SK-N-DZ (cell line): ENCODE measurements around the gene PIP5K1A. TPM values are rescaled to one million over a fixed set of nuclear protein-coding genes. Genes with fewer than 3 reads are reported as not detected.
"Not testable (repeated sequence)": the region's sequence is repeated elsewhere in the genome, so short reads cannot be mapped to it uniquely, and the experiment has no call there.

Source experiments
- DNase-seq: peaks from one replicate; pipeline ENCODE4 v3.0.0-alpha.2; 2015; ENCODE audit warnings: low spot score
- polyA plus RNA-seq, 2 experiments: library from polyadenylated mRNA; depleted of rRNA; stranded (reverse); fragments of >200 nt; gene quantifications; 2 replicates each; pipeline ENCODE4 v1.2.3, GENCODE V29; 2014

The PIP5K1A gene, protein sequence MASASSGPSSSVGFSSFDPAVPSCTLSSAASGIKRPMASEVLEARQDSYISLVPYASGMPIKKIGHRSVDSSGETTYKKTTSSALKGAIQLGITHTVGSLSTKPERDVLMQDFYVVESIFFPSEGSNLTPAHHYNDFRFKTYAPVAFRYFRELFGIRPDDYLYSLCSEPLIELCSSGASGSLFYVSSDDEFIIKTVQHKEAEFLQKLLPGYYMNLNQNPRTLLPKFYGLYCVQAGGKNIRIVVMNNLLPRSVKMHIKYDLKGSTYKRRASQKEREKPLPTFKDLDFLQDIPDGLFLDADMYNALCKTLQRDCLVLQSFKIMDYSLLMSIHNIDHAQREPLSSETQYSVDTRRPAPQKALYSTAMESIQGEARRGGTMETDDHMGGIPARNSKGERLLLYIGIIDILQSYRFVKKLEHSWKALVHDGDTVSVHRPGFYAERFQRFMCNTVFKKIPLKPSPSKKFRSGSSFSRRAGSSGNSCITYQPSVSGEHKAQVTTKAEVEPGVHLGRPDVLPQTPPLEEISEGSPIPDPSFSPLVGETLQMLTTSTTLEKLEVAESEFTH
- 50.6 and 55.8 TPM in 2 replicates for polyA plus RNA-seq (2014; cell fraction: cytosol; rRNA removed)
- polyA plus RNA-seq (2014; cell fraction: nucleus; rRNA removed), result 46.4 and 75.2 TPM in 2 replicates

- DNase-seq, result peak; percentile 99
These were observed at the start of gene PIP5K1A for GRCh38 chr1:151198254-151199127. Gene PIP5K1A, plus strand, starts transcription at chr1:151198552. Its CDS starts 445 bp downstream, at chr1:151198997.

DNA sequence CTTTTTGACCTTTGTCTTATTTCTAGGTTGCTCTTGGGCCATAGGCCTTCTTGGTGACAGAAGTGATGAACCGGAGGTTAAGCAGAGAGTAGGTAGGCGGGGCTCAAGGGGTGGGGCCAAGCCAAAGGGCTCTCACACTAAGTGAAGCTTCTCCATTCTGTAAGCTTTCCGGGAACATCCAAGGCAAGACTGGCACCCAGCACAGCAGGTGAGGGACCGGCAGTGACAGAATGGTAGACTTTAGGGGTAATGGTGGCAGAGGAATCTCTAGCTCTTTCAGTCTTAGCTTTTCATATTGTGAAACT is 41.9 kb upstream of the PIP5K1A start, which contains the start of gene TNFAIP8L2:
TSS of gene TNFAIP8L2 (plus strand) at position 135 of the 305 bp plus-strand sequence. CDS start 2,049 bp downstream, outside the sequence.
- no peak for DNase-seq

DNA sequence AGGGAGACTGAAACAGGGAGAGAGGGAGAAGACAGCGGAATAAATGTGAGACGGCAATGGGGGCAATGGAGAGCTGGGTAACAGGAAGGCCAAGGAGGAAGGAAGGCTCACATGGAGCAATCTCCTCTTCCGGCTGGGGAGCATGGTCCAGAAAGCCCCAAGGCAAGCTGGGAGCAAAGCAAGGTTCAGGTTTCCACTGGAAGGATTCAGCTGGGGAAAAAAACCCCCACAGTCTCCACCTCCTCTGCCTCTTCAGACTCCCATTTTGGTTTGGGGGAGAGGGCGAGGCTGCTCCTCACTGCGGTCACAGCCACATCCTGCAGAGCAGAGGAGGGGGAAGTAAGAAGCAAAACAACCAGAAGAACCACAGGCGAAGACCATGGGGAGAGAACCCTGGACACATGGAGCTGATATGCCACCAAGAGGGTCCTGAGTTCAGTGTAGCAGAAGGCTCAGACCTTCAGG is 41.3 kb upstream of the PIP5K1A start:
- no peak for DNase-seq

DNA sequence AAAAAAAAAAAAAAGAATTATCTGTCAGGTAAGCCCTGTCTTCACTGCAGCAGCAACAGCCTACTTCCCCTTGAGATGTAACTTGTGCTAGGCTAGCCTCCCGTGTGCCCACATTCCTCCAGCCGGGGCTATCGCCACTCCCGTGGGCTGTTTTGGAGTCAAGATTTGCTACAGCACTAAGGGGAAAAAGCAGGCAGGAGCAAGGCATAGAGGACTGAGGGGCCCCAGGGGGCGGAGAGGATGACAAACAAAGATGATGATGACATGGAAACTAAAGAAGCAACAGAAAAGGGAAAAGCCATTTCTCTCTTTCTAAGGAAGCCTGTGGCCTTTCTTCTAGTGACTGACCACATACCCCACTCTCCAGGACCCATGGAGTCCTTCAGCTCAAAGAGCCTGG is 40.0 kb upstream of the PIP5K1A start:
- DNase-seq, result no peak

- DNase-seq, result no peak
These were observed 39.6 kb upstream of the PIP5K1A start for GRCh38 chr1:151158751-151159251.

GRCh38 chr1:151159373-151159772 is 39.0 kb upstream of the PIP5K1A start:
- DNase-seq, result no peak

DNA sequence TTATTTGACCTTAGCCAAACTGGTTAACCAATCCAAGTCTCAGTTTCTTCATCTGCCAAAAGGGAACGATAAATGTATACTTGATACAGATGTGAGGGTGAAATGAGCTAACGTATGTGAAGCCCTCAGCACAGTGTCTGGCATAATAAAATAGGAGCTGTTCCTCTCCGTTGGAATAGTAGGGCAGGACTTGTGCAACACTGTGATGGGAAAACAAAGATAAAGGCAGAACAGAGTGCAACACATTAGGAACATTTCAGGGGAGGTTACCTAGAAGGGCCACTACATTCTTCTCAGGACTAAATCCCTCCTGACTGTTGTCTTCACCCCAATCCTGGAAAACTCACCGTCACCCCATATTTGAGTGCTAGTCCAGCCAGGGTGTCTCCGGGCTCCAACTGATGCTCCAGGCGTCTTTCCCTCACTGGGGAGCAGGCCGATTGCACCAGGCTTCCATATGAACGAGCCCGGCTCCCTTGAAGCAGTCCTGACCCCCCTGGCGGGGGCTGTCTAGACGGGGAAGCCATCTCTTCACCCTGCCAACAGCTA is 33.5 kb upstream of the PIP5K1A start:
- DNase-seq, result no peak

DNA sequence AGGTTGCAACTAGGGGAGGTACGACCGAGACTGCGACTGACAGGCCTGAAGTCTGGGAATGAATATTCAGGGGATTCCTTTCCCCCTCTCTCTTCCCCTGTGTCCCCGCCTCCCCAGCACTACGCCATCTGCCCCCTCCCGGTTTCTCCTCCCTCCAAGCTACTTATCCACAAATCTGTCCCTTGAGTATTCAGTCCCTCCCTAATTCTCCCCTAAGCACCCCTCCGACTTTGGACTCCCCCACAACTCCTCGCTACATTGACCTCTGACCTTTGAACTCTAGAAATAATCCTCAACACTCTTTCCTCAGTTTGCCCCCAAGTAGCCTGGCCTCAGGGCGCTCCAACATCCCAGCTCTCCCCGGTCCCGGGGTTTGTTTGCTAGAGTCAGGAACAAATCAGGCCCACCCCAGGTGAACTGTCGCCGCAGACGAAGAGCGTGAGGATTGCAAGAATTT is 33.0 kb upstream of the PIP5K1A start:
- no peak for DNase-seq

- peak; percentile 100 for DNase-seq
These were observed 32.4 kb upstream of the PIP5K1A start, which contains the start of the genes LYSMD1 and SCNM1 for GRCh38 chr1:151165738-151166504. Gene LYSMD1, minus strand, starts transcription at chr1:151165902. Its CDS starts 644 bp downstream, at chr1:151165258. Gene SCNM1, plus strand, starts transcription at chr1:151166144. Its CDS starts 9 bp downstream, at chr1:151166153.

DNA sequence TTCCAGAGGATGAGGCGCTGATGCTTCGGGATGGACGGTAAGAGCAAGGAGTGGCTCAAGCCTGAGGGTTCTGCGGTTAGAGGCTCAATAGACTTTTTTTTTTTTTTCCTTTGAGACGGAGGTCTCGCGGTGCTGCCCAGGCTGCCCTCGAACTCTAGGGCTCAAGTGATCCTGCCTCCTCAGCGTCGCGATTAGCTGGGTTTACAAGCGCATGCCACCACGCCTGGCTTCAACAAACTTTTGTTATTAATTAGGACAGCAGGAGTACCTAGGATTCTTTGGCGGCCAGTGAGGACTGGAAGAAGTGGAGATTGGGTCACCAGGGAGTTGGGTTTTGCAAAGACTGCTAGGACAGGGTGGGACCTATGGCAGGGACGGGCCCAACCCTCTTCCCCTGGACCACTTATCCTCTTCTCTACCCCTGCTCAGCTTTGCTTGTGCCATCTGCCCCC is 31.8 kb upstream of the PIP5K1A start:
- DNase-seq, result no peak

GRCh38 chr1:151167116-151167515 is 31.2 kb upstream of the PIP5K1A start:
- DNase-seq, result no peak

DNA sequence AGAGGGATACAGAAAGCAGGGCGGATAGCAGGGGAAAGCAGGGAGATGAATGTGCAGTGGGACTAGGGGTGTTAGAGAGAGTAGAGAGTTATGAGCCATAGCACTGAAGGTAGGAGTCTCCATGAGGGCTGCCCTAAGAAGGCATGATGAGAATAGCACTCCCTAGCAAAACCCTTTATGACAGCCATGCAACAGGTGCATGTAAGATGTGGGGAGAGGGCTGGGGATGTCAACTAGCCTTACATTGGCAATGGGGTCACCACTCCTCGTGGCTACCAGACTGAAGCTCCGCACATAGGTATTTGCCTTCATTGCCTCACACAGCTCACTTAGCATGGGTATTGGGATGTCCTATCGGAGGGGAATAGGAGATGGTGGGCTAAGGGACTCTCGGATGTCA is 27.2 kb upstream of the PIP5K1A start:
- DNase-seq, result no peak

DNA sequence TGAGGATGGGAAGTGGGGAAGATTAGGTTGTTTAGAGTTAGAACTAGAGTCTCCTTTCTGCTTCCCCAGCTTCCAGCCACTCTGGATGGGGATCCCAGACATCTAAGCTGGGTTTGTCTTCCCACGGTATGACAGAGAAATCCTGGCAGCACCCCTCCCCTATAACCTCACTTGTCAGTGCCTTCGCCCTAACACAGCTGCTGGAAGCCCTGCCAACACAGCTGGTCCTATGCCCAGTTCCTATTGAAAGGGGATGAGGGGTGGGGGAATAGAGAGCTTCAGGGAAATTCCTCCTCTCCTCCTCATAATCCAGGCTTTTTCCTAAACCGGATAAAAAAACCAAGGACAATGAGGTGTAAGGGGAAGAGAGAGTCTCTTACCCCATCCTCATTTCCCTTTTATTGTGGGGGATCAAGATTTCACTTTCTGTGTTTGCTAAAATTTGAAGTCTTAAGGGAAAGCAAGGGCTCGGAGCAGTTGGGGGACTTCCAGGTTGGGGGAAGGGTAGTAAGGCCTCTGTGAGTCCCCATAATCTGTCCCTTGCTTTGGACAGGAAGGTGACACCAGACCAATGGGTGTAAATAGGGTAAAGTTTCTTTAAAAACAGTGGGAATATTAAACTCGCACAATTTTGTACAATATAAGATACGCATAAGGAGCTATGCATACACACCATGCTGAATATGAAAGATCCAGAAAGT is 23.2 kb upstream of the PIP5K1A start:
- no peak for DNase-seq

- no peak for DNase-seq
These were observed 22.5 kb upstream of the PIP5K1A start, which contains the start of gene TMOD4 for GRCh38 chr1:151175863-151176262. Gene TMOD4, minus strand, starts transcription at chr1:151175981. Its CDS starts 1,106 bp downstream, at chr1:151174875.

DNA sequence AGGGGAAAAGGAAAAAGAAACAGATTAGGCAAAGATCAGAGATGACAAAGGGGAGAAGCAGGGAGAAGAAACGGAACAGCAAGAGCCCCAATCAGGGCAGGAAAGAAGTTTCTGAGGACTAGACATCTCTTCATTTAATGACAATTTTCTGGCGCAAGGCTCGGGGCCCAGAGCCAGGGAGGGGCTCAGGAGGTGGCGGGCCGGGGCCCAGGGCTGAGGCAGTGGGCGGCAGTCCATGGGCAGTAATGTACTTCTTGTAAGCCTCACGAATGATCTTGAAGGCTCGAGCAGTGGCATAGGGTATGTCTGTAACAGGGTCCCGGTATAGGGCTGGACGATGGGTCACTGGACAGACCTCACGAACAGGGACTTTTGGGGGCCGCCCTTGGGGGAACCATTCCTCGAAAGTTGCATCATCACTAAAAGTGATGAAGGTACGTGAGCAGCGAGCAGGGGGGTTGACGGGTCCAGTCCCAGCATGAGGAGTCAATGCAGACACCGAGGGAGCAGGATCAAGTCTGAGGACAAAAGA is 21.8 kb upstream of the PIP5K1A start:
- no peak for DNase-seq

DNA sequence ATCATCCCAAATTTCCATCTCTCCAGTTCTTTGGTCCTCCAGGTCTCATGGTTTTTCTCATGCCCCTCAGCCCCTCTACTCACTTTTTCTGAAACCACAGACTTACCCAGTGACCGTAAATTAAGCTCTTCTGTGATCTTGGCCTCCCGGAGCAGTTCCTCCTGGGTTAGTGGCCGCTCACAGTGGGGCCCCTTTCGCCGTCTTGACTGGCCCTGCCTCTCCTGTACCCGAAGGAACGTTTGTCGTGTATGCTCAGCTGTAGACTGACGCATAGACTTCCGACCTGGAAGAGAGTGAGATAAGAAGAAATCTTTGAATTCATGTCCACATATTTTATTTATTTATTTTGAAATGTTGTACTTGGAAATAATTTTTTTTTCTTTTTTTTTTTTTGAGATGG is 14.1 kb upstream of the PIP5K1A start:
- DNase-seq, result no peak

GRCh38 chr1:151187205-151187604 is 11.1 kb upstream of the PIP5K1A start:
- no peak for DNase-seq

DNA sequence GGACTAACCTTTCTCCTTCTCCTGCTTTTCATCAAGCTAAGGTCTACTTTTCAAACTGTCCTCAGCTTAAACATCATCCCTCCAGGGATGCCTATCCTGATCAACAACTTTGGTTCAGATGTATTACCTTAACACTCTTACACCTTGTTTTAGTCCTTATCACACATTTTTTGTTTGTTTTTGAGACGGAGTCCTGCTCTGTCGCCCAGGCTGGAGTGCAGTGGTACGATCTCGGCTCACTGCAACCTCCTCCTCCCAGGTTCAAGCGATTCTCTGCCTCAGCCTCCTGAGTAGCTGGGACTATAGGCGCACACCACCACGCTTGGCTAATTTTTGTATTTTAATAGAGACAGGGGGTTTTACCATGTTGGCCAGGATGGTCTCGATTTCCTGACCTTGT is 9.7 kb upstream of the PIP5K1A start:
- not testable (repeated sequence) for DNase-seq
